B cell (primary cell): ENCODE measurements around the gene BRI3BP.

ENCODE experiments used
- CTCF ChIP-seq: fragments of 200-600 bp; IDR thresholded peaks from one replicate; pipeline ENCODE4 v1.8.0; 2022; ENCODE audit warnings: antibody characterized with exemption, mild to moderate bottlenecking
- EZH2 ChIP-seq: IDR thresholded peaks from 2 replicates; pipeline ENCODE4 v1.6.1; 2012; ENCODE audit warnings: borderline replicate concordance, low read depth, mild to moderate bottlenecking, moderate library complexity, low read length; ENCODE audit not compliant: insufficient read depth, poor library complexity, severe bottlenecking

GRCh38 chr12:125069616-125070015 is 76.2 kb downstream of the BRI3BP start:
- TF ChIP-seq EZH2 (no peak), CTCF (no peak)
